GM20431 (cell line): Measurements from ENCODE around the gene MT1HL1.

Experiments
- in situ Hi-C: fragments of 300-500 bp; cut with MseI, MboI; formaldehyde crosslinking; loops from one replicate; pipeline ENCODE4 v1.15.0; 2020; ENCODE audit warnings: low sequenced_read_pairs; ENCODE audit not compliant: unreplicated experiment

The MT1HL1 gene

GRCh38 chr1:237004116-237004515, at the start of gene MT1HL1:
Gene MT1HL1 (minus strand): TSS chr1:237004441. CDS start chr1:237004372, 69 bp downstream.
- in situ Hi-C loops, result no loop called here

DNA sequence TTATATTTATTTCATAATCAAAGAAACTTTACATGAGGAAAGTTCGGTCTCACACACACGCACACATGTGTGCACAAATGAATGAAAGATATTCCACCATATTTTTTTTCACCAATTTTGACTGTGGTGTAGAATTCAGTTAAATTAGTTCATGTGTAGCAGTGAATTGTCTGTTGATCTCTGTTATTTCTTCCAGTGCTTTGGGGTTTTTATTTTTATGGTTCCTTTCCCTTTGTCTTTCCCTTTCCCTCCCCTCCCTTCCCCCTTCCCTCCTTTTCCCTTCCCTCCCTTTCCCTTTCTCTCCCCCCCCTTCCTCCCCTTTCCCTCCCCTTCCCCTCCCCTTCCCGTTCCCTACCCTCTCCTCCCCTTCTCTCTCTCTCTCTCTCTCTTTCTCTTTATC, 46.7 kb upstream of the MT1HL1 start:
- in situ Hi-C loops, result no loop called here

DNA sequence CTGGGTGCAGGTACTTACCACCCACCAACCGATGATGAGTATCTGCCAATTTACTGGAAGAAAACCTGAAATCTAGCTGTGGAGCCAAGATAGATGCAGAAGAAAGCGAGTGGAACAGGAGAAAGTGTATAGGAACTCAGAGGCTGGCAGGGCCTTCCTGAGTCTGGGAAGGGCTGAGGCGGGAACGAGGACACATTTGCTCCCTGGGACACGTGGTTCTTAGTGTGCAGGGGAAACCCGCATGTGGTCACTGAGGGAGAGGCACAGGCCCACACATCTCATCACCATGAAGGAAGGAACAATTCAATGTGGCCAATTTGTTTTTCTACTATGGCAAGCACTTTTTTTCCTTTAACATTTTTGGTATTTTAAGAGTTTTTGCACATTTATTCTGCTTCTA, 45.9 kb upstream of the MT1HL1 start:
- in situ Hi-C loops, result no loop called here

GRCh38 chr1:237048803-237049202, 44.6 kb upstream of the MT1HL1 start:
- in situ Hi-C loops, result no loop called here

DNA sequence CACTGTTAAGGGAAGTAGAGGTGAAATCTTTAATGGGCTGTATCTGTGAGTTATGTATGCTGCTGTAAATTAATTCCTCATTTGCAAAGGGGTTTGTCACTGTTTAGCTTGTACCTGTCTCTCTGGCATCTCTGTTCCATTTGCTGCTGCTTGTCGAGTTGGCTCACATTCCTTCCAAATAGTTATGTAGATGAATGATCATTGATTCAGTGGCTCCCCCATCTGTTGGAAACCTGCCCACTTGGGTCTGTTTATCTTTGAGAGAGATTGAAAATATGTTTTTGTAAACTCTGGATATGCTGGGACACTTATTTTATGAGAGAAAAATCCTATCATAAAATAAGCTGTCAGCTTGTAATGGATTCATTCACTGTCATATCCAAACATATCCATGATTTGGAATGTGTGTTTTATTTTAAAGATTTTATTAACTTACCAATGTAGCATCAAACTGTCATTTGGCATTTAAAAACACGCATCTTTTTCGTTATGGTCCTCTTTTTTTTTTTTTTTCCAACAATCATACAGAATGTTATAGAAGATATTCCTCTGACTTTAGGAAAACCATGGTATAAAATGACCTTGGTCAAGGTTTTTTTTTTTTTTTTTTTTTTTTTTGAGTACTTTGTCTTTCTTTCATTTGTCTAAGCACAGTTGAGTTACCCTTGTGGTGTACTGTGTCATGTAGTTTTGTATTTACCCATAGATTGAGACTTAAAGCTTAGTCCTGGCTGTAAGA, 41.2 kb upstream of the MT1HL1 start:
- in situ Hi-C loops, result no loop called here

- in situ Hi-C loops, result no loop called here
Measured at GRCh38 chr1:237043846-237044636, 39.8 kb upstream of the MT1HL1 start.

GRCh38 chr1:237042892-237043576, 38.8 kb upstream of the MT1HL1 start:
- in situ Hi-C loops, result no loop called here

DNA sequence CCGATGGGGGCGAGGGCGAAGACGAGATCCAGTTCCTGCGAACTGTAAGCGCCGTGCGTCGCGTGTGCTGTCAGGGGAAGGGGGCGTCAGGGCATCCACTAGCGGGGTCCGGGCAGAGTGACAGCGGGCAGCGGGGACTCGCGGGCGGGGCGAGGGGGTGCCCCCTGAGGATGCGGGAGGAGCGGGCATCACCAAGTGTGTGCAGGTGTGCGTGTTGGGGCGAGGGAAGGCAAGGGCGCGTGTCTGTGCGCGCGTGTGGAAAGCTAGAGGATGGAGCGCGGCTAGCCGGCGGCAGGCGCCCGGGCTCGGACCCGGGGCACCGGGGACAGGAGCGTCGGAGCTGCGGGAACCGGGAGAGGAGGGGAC, 38.3 kb upstream of the MT1HL1 start:
- in situ Hi-C loops, result no loop called here

DNA sequence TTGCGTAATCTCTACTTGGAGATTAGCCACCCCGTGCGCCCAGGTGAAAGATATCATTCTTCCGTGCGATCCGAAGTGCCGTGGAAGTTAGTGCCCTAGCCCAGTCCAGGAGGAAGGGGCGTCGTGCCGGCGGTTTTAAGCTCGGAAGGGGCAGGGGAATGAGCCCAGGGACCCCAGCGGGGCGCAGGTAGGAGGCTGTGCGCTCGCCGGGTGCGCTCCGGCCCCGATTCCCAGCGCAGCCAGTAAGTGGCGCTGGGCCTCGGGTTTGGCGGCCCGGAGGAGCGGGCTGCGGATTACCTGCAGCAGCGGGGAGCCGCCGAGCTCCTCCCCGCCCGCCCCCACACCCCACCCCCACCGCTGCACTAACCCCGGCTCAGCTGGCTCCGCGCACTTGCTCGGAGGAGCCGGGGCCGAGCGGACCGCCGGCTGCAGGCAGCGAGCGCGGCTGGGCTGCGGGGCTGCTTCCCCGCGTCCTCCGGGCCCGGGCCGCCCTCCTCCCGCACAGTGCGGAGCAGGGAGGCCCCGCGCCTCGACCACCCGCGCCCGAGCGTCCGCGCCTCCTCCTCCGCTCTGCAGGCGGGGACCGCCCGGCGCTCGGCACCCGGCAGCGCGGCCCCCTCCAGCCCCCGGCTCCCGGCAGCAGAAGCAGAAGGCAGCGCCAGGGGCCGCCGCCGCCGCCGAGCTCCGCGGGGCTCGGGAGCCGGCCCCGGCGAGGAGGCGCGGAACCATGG, 37.7 kb upstream of the MT1HL1 start, which contains the start of gene RYR2:
RYR2 (plus strand) TSS at position 390 of the 731 bp plus-strand sequence; CDS start at position 728, 338 bp downstream.
- in situ Hi-C loops, result no loop called here

DNA sequence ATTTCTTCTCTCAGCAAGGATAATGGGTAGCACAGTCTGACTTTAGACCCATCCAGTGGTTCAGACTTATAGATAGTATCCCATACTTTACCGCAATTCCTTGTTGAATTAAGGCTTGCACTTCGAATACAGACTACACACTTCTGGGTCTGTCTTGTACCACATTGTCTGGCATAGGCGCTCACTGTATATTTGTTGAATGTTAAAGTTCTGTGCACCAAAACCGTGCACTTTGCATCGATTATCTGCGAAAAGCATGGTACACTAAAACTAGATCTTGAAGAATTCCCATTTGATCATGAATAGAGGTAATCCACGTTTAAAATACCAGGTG, 37.2 kb upstream of the MT1HL1 start:
- in situ Hi-C loops, result no loop called here

DNA sequence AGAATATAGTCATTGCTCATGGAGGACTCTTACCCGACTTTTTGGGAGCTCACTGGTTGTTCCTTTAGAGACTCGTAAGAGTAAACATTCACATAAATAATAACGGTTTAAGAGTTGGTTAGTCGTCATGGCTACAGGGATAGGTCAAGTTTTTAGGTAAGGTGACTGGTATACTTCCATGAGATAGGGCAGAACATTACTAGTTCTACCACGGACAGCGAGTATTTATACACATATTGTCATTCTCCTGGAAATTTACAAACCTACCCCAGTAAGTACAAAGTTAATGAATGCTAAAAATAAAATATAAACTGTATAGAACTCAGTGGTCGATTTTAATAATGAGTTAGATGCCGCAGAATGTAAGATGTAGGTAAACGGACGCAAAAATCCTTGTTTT, 36.6 kb upstream of the MT1HL1 start:
- in situ Hi-C loops, result no loop called here

DNA sequence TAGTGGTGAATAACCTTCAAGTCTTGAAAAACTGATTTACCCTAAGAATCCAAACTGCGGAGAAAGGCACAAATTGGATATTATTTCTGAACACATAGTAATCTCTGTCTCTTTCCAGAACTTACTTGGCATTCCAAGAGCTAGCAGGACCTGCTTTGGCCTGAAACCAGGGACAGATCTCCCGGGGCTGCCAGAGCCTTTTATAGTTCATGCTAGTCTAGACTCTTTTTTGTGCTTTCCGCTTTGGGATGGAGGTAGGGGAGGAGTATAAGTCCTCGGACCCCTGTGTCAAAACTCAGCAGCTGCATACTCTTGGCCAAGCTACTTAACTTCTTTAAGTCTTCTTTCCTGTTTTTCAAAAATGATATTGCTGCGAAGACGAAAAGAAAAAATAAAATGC, 34.0 kb upstream of the MT1HL1 start:
- in situ Hi-C loops, result no loop called here

DNA sequence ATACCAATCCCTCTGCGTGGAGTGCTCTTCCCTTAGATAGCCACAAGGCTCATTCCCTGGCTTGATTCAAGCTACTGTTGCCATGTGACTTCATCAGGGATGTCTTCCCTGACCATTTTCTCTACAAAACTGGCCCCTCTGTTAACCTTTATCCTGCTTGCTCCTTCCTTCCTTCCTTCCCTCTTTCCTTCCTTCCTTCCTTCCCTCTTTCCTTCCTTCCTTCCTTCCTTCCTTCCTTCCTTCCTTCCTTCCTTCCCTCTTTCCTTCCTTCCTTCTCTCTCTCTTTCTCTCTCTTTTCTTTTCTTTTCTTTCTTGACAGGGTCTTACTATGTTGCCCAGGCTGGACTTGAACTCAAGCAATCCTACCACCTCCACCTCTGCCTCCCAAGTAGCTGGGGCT, 31.5 kb upstream of the MT1HL1 start:
- in situ Hi-C loops, result no loop called here

DNA sequence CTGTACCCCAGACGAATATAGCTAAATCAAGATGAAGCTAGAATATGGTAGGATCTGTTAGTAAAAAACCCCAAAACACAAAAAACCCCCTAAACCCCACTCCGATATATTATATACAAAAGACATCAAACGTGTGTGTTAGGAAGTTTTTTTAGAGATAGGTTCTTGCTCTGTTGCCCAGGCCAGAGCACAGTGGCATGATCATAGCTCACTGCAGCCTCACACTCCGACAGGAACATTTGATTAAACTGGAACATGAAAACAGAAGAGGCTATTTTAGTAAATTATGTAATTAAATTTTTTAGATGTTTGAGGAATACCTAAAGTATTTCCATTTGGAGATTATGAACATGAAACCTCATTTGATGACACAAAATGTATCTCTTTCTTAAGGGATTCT, 29.6 kb upstream of the MT1HL1 start:
- in situ Hi-C loops, result no loop called here

- in situ Hi-C loops, result no loop called here
Measured at GRCh38 chr1:237033061-237033460, 28.8 kb upstream of the MT1HL1 start.

DNA sequence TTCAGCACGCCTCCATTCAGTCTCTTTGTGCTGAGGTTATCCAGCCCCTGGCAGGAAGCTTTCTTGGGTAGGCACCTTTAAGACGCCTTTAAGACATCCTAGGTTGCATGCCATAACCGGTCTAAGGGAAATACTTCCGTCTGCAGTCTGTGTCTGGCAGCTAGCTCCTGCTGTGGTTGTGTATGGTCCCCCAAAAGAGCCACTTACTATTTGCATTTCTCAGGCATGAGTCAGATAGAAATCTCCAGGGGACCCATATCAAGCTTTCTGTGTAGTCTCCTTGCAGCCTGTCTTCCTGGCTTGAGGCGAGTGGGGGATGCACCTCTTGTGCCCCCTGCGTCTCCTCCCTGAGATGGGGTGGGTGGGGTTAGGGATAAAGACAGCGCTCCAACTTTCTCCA, 27.8 kb upstream of the MT1HL1 start:
- in situ Hi-C loops, result no loop called here

GRCh38 chr1:237031480-237031879, 27.2 kb upstream of the MT1HL1 start:
- in situ Hi-C loops, result no loop called here

- in situ Hi-C loops, result no loop called here
Measured at GRCh38 chr1:237029850-237030535, 25.8 kb upstream of the MT1HL1 start.

DNA sequence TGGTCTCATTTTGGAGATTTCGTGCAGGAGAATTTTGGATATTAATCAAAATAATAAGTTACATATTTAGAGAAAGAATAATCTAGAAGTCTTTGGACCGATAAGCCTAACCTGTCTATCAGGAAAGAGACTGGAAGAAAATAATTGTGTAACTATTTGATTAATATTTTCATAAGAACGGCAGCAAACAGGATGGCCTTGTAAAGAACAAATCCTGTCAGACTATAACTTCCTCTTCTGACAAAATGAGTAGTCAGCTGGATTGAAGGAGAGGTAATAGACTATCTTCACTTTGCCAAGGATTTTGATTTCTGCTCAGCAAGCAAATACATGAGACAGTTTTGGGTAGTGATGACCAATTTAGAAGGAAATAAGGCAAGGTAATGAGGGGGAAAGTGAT, 25.0 kb upstream of the MT1HL1 start:
- in situ Hi-C loops, result no loop called here
